ENCODE results near the gene KRT81.

- TF ChIP-seq CTCF (conservative IDR thresholded peaks at IDR 0.05; ENCODE audit: low read depth, low read length): no peak
- TF ChIP-seq MXI1 (IDR thresholded peaks at IDR 0.05; ENCODE audit: borderline replicate concordance, low read depth, low read length): no peak
- no peak for TF ChIP-seq CEBPB (IDR thresholded peaks at IDR 0.05; ENCODE audit: low read depth, low read length)
- TF ChIP-seq POLR2A (IDR thresholded peaks at IDR 0.05; ENCODE audit: low read depth, low read length): no peak
Measured at GRCh38 chr12:52312086-52312485, 20.8 kb upstream of the KRT81 start.

All from IMR-90 (cell line).